Kidney (tissue), 14 donors: ENCODE data around the gene MLC1. TPM values are rescaled to one million over a fixed set of nuclear protein-coding genes. Genes with fewer than 3 reads are reported as not detected.
A peak's percentile ranks its signal among the peaks of the same experiment; 100 is the strongest.

Source experiments
- DNase-seq, 5 donors: peaks; one replicate each; pipeline ENCODE4 v3.0.0-alpha.2; 2013 to 2020
- FAIRE-seq: peaks from 2 replicates; lab custom pipeline; 2012; peaks lifted over from hg19 to GRCh38; lab: Jason Lieb, UNC
- H3K27ac ChIP-seq, 2 donors: one replicate each; pipeline ENCODE4 v1.7.0; 2013; ENCODE audit warnings: low read depth in 2 of 2, low read length in 2 of 2, inconsistent platforms in 1 of 2
- H3K27me3 ChIP-seq: one replicate; pipeline ENCODE4 v1.7.1; 2013; ENCODE audit warnings: low read length, inconsistent platforms; ENCODE audit not compliant: control insufficient read depth, insufficient read depth
- H3K36me3 ChIP-seq, 3 donors: one replicate each; pipeline versions ENCODE4 v1.7.0 to v1.7.1; 2013; ENCODE audit warnings: low read length in 3 of 3, control low read depth in 1 of 3, inconsistent platforms in 1 of 3; ENCODE audit not compliant: insufficient read depth in 3 of 3, control insufficient read depth in 2 of 3
- H3K4me1 ChIP-seq, 3 donors: one replicate each; pipeline versions ENCODE4 v1.7.0 to v1.7.1; 2013; ENCODE audit warnings: low read length in 3 of 3, inconsistent platforms in 1 of 3, low read depth in 1 of 3; ENCODE audit not compliant: control insufficient read depth in 2 of 3, insufficient read depth in 2 of 3
- H3K4me3 ChIP-seq, 3 donors: one replicate each; pipeline versions ENCODE4 v1.7.0 to v1.8.1; 2013; ENCODE audit warnings: low read length in 3 of 3, control low read depth in 1 of 3, inconsistent platforms in 1 of 3
- H3K9ac ChIP-seq, 3 donors: one replicate each; pipeline versions ENCODE4 v1.7.0 to v1.7.1; 2013; ENCODE audit warnings: low read length in 3 of 3, control low read depth in 1 of 3, inconsistent platforms in 1 of 3
- H3K9me3 ChIP-seq, 3 donors: one replicate each; pipeline versions ENCODE4 v1.7.0 to v1.7.1; 2013; ENCODE audit warnings: low read length in 3 of 3, control low read depth in 1 of 3, inconsistent platforms in 1 of 3; ENCODE audit not compliant: control insufficient read depth in 2 of 3, insufficient read depth in 1 of 3
- CTCF ChIP-seq: IDR thresholded peaks from 3 replicates; pipeline ENCODE4 v1.5.1; 2012; ENCODE audit warnings: mild to moderate bottlenecking, moderate library complexity, borderline replicate concordance; ENCODE audit not compliant: insufficient read depth; ENCODE audit errors: extremely low read depth
- intact Hi-C: fragments of 100-400 bp; cut with DNase I; formaldehyde crosslinking; loops from one replicate; pipeline ENCODE4 v1.11.1; 2022
- polyA plus RNA-seq: library from polyadenylated mRNA; stranded (reverse); fragments of 350-450 nt; fragmentation: Illumina TruSeq; extraction: RNeasy Lipid Tissue Mini Kit (QIAGEN cat#74804); gene quantifications from one replicate; pipeline ENCODE4 v1.2.3, GENCODE V29; 2014; ENCODE audit warnings: low read depth, low replicate concordance; ENCODE audit not compliant: insufficient read depth
- total RNA-seq: library from RNA; stranded (reverse); fragmentation: NEBNext Ultra II Directional; extraction: Animal tissue kit (Norgen Biotek cat#: 25700); gene quantifications from one replicate; pipeline ENCODE4 v1.2.1, GENCODE V29; 2021
- donor health status: control.
- donor health status: control.
- donor health status: control.
- donor health status: control.
- donor health status: control.
- donor health status: DM: yes; HTN: yes; CAD: no.
- donor health status: Normal renal cell carcinoma (clear cell type).

The MLC1 gene
- total and polyA plus RNA-seq, 2 donors from 2014 or later: 0.28 TPM; not detected in 1

GRCh38 chr22:50057278-50058060, 27.8 kb downstream of the MLC1 start:
- H3K4me1 ChIP-seq: peaks cover 0 to 2% (median 0%) of the 10 kb centered on the region in 3 donors
- no peak overlapping the region for H3K9ac ChIP-seq
- no peak for FAIRE-seq
- intact Hi-C loops: no loop called here
- H3K36me3 ChIP-seq: no peaks in the 10 kb centered on the region
- H3K27me3 ChIP-seq: no peaks in the 10 kb centered on the region
- no peak for TF ChIP-seq CTCF
- no peak overlapping the region for H3K4me3 ChIP-seq
- DNase-seq: peak in 2 of 5 donors; percentile 63 to 87
- no peak overlapping the region for H3K27ac ChIP-seq
- H3K9me3 ChIP-seq: no peaks in the 10 kb centered on the region

- peak in 1 of 5 donors; percentile 45 for DNase-seq
- Histone ChIP-seq H3K27me3 (no peaks in the 10 kb centered on the region), H3K9ac (no peak overlapping the region), H3K36me3 (no peaks in the 10 kb centered on the region), H3K9me3 (no peaks in the 10 kb centered on the region), H3K4me3 (no peak overlapping the region), H3K27ac (no peak overlapping the region), H3K4me1 (peaks cover 0 to 2% (median 0%) of the 10 kb centered on the region in 3 donors)
- intact Hi-C loops: no loop called here
- no peak for TF ChIP-seq CTCF
- no peak for FAIRE-seq
Measured at GRCh38 chr22:50056214-50056972, 28.8 kb downstream of the MLC1 start.

GRCh38 chr22:50053861-50054260, 31.4 kb downstream of the MLC1 start:
- Histone ChIP-seq H3K27me3 (no peaks in the 10 kb centered on the region), H3K36me3 (no peaks in the 10 kb centered on the region), H3K4me3 (no peak overlapping the region), H3K9me3 (no peaks in the 10 kb centered on the region), H3K9ac (no peak overlapping the region), H3K27ac (no peak overlapping the region), H3K4me1 (no peaks in the 10 kb centered on the region)
- no peak for FAIRE-seq
- TF ChIP-seq CTCF: no peak
- intact Hi-C loops: no loop called here
- peak in 2 of 5 donors; percentile 9 to 37 for DNase-seq
